ENCODE measurements around the gene SH3TC1.

SH3TC1 gene

DNA sequence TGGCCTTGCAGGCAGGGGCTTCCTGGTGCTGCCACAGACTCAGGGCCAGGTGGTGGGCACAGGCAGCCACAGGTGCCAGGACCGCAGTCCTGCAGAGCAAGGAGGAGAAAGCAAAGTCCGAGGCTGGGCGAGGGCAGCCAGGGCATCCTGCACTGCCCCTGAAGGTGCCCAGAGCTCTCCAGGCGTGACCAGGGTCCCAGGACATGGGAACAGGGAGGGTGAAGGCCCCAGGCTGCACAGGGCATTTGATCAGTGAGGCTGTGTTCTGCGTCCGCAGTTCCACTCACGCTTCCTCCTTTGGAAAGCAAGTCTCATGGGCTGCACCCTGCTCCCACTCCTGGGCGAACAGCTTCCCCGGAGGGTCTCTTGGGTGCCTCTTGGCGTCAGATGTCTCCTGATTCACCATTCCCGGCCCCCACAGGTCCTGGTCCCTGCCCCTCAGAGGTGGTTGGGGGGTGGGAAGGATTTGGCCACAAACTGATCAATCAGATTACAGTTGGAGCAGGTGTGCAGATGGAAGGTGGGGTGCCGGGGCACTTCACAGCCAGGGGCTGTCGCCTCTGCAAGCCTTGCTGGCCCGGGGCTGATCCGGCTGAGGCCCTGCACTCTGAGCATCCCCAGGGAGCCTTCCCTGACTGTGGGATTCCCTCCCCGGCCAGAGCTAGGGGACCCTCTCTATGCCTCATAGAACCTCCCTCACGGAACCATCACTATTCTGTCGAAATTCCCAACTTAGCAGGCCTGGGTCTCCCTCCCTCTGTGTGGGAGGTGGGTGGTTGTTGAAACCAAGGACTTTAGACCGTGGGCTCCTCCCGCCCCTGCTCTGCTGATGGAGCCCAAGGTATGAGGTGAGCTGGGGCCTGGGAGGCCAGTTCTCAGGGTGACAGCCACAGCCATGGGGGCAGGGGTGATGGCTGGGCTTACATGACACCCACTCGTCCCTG lies 3.3 kb downstream of the SH3TC1 start:
- DNase-seq, result no peak

DNA sequence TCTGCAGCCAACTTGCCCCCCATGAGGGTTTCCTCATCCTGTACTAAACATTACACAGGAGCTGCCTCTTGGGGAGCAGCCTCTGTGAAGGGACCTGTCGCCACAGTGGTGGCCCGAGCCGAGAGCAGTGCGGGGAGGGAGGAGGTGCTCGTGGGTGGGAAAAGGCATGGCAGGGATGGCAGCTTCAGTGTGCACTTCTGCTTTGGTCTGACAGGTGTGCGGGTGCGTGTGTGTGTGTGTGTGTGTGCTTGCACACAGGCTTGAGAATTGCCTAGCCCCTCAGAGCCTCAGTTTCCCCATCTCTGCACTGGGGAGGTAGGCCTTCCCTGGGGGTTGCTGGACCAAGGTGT lies 3.9 kb downstream of the SH3TC1 start:
- DNase-seq, result no peak

DNA sequence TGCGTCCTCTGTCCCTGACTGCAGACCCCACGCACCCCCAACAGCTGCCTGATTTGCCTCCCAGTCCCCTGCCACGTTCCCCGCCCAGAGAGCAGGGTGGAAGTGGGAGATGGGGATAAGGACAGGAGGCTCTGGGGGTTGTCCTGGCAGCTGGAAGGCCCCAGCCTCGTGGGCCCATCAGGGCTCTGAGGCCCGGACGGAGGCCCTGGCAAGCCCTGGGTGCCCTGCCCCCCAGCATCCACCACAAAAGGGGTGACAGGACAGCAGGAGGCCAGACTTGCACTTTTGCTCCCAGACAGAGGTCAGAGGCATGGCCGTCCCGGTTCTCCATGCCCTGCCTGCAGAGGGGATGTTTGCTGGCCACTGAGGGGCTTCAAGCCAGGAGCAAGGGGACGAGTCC lies 4.7 kb downstream of the SH3TC1 start:
- DNase-seq, result no peak

DNA sequence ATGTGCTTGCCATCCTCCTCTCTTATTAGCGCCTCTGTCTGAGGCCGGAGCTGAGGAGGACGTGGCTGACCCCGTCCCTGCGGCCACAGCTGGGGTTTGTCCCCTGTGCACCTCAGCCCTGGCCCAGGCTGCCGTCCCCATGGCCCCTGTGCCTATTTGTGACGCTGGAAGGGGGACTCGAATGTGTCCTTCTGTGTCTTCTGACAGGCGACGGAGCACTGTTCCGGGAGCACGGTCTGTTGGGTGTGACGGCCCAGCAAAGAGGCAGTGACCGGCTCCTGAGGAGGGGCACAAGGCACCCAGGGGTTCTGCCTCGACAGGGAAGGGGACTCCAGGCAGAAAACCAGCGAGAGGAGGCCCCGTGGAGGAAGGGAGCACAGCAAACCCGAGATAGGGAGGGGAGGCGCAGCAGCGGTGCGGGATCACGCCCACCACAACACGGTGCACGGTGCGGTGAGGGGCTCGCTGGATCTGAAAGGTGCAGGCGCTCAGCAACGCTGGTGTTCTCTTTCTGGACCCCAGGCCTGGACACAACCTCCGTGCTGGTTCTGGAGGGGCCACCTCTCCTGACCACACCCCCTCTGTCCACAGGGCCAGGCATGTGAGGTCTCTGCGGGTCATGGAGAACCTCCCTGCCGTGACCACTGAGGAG lies 5.6 kb downstream of the SH3TC1 start:
- no peak for DNase-seq

DNA sequence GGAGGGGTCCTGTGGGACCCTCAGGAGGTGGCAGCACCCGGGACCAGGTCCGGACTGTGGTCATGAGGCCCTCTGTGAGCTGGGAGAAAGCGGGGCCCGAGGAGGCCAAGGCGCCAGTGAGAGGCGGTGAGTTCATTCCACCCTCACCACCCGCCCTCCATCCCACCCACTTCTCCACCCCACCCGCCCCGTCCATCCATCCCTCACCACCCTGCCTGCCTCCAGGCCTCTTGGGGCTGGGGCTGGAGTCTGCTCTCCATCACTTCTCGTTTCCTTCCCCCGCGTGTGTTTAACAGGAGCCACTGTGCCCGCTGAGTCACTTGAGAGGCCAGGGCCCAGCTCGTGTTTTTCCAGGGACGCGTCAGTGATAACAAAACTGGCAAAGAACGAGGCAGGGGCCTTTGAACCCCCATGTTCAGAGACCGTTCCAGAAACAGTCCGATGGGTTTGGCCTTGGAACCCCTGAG lies 6.2 kb downstream of the SH3TC1 start:
- DNase-seq, result no peak

DNA sequence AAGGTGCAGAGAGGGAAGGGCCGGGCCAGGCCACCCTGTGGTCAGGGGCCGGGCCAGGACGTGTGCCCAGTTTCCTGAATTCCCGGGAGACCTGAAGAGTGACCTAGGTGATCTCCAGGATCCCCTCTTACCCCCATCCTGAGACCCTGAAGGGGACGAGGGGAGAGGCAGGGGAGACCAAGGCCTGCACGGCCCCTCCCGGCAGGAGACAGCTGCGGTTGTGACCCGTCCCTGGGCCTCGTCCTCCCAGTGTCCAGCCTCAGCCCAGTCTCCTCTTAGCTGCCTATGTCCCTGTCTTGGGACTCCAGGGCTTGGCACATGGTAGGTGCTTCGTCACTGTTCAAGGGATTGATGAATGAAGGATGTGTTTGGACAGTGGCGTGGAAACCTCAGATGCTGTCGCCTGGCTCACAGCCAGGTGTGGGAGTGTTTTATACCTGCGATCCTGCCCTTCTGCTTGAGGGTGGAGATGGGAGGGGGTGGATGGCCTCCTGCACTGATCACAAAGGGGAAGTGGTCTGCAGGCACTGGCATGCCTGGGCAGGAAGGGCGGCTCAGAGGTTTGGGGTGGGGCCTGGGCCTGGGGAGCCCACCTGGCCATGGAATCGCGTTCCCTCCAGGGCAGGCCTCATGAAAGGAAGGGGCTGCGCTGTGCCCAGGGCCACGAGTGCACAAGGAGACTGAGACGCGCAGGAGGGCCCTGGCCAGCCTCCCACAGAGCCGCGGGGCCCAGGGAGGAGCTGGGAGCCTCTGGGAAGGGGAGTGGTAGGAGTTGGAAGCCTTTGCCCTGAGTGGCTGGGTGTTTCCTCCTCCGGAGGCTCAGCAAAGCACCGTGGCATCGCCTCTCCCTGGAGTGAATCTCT lies 6.9 kb downstream of the SH3TC1 start:
- no peak for DNase-seq

DNA sequence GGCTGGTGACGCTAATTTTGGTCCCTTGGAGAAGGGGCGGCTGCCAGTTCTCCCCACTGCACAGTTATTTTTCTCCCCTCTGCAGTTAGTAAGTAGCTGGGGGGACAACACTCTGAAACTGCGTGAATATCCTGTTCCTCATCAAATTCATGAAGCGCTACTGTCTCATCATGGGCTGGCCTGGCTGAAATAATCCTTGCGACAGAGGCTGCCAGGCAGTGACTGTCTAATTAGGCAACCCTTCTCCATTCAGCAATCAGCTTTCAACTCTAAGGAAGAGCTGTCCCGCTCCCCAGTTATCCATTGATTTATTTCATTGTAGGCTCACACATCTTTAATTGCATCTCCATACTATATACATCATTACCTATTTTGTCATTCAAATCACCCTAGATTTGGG lies 8.2 kb downstream of the SH3TC1 start:
- DNase-seq, result no peak

DNA sequence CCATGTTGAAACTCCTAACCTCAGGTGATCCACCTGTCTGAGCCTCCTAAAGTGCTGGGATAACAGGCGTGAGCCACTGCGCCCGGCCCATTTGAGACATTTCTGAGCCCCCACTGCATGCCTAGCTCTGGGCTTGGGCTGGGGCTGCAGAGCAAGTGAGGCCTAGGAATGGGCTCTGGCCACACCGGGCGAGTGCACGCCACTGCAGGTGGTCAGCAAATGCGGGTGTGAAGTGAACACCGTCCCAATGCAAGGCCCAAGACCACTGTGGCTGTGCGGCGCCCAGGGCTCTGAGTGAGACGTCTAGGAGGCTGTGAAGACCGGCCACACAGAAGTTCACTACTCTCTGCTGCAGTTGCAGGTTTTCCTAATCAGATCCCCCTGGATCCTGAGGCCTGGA lies 9.5 kb downstream of the SH3TC1 start:
- no peak for DNase-seq

DNA sequence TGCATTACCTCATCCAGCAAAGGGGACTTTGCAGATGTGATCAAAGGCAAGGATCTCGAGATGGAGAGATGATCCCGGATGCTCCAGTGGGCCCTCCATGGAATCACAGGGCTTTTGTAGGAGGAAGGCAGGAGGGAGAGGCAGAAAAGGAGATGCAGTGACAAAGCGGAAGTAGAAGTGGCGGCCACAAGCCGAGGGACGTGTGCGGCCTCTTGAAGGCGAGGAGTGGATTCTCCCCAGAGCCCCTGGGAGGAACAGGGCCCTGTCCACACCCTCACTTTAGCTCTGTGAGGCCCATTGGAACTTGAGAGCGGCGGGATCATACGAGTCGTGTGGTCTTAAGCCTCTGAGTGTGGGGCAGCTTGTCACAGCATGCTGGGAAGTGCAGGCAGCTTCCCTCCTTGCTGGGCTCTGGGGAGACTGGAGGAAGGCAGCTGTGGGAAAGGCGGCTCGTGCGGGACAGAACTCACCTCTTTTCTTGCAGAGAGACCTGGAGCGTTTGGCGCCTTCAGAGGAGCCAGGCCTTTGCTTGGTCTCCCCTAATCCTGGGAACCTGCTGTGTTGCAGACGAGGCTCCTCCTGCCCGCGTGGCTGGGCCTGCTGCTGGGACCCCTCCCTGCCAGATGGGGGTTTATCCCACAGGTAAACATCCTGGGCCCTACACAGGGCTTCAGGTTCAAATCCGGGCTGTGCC lies 10.2 kb downstream of the SH3TC1 start:
- DNase-seq, result no peak

DNA sequence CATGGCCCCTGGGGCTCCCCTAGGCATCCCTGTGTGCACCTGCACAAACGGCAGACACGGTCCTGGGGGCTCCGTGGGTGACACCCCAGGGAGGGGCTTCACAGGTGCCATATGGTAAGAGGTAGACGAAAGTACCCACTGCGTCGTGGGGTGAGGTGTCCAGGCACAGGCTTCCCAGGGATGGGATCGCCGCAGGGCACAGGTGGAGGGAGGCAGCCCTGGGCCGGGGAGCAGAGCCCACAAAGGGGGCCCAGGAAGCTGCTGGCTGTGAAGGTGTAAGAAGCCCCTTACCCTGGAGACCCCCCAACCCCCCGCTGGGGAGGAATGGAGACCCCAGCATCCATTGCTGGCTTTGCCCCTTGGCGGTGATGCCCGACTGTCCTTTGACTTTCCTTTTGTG lies 10.9 kb downstream of the SH3TC1 start:
- DNase-seq, result no peak

DNA sequence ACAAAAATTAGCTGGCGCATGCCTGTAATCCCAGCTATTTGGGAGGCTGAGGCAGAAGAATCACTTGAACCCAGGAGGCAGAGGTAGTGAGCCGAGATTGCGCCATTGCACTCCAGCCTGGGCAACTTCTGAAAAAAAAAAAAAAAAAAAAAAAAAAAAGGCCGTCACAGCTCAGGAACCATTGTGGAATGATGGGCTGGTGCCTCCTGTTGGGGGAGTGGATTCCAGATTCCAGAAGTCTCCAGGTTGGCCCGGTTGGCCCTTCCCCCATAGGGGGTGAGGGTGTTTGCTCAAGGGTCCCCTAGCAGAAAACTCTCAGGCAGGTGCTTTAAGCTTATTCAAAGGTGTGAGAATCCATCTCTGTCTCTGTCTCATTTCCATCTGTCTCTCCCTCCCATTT lies 11.5 kb downstream of the SH3TC1 start:
- no peak for DNase-seq

DNA sequence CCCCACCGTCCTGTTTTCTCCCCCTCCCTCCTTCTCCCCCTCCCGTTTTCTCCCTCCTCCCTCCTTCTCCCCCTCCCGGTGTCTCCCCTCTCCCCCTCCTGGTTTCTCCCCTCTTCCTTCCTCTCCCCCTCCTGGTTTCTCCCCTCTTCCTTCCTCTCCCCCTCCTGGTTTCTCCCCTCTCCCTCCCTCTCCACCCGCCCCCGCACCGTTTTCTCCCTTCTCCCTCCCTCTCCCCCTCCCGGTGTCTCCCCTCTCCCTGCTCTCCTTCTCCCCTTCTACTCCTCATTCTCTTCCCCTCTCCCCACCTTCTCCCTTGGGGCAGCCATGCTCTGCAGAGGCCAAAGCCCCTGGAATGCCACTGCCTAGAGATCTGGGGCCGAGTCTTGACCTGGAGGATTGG lies 12.2 kb downstream of the SH3TC1 start:
- no peak for DNase-seq

DNA sequence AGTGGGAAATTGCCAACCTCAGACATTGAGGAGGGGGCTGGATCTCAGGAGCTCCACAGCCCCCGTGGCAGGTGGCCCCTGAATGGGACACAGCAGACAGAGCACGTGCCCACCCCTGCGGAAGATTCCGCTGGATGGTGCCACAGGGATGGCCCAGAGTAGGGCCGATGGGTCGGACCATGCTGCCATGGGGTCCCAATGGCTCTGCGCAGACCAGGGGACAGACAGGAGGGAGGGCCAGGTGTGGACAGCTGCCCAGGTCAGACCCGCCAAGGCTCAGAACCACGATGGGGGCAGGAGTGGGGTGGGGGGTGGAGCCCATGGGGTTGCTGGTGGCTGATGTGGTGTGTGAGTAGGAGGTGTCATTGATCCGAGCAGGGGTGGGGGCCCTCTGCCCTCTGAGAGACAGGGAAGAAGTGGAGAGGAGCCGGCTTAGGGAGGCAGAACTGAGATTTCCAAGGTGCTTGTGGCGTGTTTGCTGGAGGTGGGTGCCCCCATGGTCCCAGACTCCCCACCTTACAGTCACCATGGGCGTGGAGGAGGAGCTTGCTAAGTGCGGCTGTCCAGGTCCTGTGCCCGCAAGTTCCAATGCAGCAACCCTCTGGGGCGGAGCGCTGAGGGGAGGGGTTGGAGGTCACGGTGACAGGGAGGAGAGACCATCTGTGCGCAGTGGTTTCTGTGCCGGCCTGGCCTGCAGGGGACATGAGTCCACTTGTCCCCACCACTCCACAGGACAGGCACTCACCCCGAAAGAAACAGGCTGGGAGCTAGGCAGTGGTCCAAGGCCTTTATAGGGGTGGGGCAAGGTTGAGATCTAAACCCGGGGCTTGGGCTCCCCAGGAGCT lies 12.9 kb downstream of the SH3TC1 start:
- DNase-seq, result no peak

DNA sequence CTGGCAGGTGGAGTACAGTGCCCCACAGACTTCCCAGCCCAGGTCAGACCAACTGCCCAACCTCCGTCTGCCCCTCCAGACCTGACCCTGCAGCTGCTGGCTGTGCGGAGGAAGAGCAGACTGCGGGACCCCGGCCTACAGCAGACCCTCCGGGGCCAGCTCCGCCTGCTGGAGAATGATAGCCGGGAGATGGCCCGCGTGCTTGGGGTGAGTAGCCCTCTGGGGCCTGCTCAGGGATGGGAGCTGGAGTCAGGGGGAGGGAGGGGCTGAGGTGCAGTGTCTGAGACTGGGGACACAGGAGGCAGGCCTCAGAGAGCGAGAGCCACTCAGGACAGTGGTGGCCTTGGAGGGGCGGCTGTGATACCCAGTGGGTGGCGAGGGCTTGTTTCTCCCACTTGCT lies 13.5 kb downstream of the SH3TC1 start:
- DNase-seq, result no peak

DNA sequence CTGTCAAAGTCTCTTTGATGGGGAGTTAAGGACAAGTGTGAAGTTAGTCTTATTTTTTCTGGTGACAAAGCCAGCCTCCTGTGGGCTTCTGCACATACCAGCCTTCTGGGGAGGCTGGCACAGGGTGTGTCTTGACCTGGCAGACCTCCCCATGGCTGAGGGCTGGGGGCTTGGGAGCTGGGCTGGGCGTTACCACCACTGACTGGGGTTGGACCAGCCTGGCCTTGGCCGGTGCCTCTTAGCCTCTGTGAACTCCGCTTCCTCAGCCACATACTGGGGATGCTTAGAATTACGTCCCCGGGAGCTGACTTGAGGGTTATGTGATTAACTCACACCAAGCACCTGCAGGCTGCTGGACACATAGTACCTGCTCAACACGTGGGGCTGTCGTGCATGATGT lies 14.0 kb downstream of the SH3TC1 start:
- no peak for DNase-seq

DNA sequence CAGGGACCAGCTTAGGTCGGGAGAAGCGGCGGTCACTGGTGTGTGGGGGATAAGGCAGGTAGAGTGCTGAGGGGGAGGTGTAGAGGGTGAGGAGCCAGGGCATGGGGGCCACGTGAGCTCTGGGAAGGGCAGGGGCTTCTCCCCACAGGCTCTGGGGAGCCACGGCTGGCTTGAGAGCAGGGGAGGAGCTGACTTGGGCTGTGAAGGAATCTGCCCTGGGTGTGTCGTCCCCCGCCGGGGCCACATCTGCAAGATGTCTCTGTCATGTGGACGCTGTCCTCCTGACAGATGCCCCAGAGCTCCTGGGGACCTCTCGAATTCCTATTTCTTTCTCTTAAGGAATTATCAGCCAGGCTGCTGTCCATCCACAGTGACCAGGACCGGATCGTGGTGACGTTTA lies 15.0 kb downstream of the SH3TC1 start:
- no peak for DNase-seq

DNA sequence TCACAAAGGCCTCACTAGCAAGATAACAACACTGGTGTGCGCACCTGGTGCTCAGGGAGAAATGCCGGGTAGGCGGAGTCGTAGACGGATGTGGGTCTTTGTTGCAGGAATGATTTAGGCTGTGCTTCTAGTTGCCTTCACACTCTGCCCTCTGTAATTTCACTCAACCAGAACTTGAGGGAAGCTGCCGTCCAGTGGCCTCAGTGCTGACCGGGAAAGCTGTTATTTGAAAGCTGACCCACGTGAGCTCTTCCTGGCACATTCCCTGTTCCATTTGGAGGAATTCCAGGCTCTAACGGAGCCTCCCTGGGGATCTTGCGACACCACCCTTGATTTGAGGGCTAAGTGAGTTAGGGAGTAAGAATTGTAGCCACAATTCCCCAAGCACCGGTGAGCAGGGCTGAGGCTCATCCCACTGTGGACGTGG lies 15.9 kb downstream of the SH3TC1 start:
- DNase-seq, result peak; percentile 76

DNA sequence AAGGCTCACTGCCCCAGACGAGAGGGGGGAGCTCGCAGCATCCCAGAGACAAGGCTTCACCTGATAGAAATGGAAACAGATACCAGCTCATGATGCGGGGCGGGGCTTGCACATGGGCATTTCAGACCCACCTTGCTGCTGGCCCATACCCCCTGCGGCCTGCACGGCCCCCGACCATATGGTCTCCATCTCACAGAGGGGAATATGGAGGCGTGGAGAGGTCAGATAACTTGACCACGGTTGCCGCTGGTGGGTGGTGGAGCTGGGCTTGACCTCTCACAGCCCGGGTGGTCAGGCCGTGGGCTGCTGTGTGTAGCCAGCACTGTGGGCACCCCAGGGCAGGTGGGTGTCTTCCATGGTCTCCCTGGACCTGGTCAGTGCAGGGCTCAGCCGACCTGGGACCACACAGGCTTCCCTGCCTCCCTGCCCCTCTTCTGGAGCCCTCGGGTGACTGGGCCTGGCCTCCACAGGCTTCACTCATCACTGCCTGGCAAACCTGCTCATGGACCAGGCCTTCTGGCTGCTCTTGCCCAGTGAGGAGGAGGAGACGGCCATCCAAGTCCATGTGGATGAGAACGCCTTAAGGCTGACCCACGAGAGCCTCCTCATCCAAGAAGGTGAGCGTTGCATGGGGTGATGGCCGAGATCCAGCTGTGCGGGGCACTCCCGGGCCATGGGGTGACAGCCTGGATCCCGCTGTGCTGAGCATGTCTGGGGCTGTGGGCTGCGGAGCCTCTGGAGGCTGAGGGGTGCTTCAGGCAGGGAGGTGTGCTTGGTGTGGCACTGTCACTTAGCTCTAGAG lies 16.8 kb downstream of the SH3TC1 start:
- no peak for DNase-seq

DNA sequence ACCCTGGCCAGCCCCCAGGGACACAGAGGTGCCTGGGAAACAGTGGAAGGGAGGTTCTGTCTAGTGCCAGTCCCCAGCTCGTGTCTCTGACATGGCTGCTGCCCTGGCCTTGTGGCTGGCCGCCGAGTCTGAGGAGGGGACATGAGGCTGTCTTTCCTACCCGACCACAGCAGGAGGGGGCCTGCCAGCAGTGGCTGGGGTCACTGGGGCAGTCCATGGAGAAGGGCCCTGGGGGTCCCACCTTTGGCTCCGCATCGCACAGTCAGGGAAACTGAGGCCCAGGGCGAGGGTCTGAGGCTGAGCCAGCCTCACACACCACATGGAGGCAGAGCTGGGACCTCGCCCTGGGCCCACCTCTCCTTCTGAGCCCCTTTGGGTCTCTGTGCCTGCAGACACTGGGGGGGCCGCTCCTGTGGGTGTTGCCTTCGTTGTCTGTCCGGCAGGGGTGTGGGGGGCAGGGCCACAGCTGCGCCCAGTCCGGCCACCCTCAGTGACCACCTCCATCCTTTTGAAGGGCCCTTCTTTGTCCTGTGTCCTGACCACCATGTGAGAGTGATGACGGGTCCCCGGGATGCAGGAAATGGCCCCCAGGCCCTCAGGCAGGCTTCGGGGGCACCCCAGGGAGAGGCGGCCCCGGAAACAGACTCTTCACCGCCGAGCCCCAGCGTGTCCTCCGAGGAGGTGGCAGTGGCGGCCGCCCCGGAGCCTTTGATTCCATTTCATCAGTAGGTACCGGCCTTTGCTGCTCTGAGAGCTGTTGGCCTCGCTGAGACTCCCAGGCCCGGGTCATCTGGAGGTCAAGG lies 17.6 kb downstream of the SH3TC1 start:
- no peak for DNase-seq

DNA sequence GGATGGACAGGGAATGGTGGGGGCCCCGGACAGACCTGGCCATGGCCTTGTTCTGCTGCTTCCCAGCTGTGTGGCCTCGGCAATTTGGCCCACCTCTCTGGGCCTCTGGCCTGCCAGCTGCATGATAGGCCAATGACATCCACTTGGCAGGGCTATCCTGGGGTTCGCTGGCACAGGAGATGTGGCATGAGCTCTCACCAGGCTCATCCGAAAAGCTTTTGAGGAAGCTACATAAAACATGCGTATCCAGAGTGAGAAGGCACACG lies 18.1 kb downstream of the SH3TC1 start:
- DNase-seq, result no peak

Measured in NCI-H1092 (cell line).